Measurements from ENCODE around the gene RHOC. TPM values are rescaled to one million over a fixed set of nuclear protein-coding genes. Genes with fewer than 3 reads are reported as not detected.

The RHOC gene
- total RNA-seq, 4 donors from 2014 or later = 222 to 374 (median 324) TPM

- H3K9me3 ChIP-seq = no peaks in the 10 kb centered on the region
- DNase-seq (ENCODE audit: extremely low spot score) = no peak
- no peak overlapping the region for H3K27ac ChIP-seq (replicated peaks in 1 of 4)
- intact Hi-C loops (cut with DNase I) = loop anchor here (5.0 to 10.0 kb wide), 3 partner anchors 238 to 353 kb away; partner anchors contain the start of genes LRIG2 and SLC16A1
- H3K36me3 ChIP-seq = no peaks in the 10 kb centered on the region
- peak overlapping the region; percentile 33 to 53 (median 37) for H3K4me3 ChIP-seq
- H3K27me3 ChIP-seq = peaks cover 0 to 32% (median 0%) of the 10 kb centered on the region in 4 donors
- TF ChIP-seq, protein P1, sequence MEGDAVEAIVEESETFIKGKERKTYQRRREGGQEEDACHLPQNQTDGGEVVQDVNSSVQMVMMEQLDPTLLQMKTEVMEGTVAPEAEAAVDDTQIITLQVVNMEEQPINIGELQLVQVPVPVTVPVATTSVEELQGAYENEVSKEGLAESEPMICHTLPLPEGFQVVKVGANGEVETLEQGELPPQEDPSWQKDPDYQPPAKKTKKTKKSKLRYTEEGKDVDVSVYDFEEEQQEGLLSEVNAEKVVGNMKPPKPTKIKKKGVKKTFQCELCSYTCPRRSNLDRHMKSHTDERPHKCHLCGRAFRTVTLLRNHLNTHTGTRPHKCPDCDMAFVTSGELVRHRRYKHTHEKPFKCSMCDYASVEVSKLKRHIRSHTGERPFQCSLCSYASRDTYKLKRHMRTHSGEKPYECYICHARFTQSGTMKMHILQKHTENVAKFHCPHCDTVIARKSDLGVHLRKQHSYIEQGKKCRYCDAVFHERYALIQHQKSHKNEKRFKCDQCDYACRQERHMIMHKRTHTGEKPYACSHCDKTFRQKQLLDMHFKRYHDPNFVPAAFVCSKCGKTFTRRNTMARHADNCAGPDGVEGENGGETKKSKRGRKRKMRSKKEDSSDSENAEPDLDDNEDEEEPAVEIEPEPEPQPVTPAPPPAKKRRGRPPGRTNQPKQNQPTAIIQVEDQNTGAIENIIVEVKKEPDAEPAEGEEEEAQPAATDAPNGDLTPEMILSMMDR (IDR thresholded peaks at IDR 0.05) = peak; percentile 78 to 91 (median 87)
- TF ChIP-seq EP300 (IDR thresholded peaks at IDR 0.05) (no peak), POLR2AphosphoS5 (IDR thresholded peaks at IDR 0.05) (peak in 1 of 2 donors; percentile 40)
- 16% methylated on average over 23 of the region's 44 CpGs for WGBS
- H3K4me1 ChIP-seq = peaks cover 16 to 49% (median 39%) of the 10 kb centered on the region in 4 donors
These were observed 11.9 kb upstream of the RHOC start for GRCh38 chr1:112718691-112719418.

DNA sequence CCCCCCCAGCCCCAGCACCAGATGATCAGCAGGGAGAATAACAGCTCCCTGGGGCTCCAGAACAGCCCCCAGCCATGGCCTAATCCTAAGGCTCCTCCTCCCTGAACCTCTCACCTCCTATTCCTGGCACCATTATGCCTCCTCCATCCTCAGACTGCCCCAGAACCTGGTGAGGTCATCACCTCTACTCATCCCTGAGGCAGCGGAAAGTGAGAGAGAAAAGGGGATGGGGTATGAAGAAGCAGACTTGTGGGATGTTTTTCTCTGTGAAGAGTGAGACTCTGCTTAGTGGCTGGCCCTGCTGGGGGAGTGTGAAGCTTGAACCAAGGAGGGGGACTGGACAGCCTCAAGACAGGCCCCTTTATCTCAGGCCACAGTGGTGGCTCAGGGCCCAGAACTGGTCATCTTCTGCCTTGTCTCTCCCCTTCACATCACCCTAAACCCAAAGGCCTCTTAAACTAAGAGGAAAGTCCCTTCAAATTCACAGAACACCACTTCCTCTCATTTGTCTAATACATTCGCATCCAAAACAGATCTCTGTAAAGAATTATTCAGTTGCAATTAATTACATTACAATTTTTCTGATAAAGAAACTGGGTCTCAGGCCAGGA is 10.4 kb upstream of the RHOC start:
- Histone ChIP-seq H3K36me3 (no peaks in the 10 kb centered on the region), H3K9me3 (no peaks in the 10 kb centered on the region), H3K4me1 (peaks cover 18 to 48% (median 36%) of the 10 kb centered on the region in 4 donors), H3K27me3 (peaks cover 0 to 21% (median 0%) of the 10 kb centered on the region in 4 donors), H3K4me3 (no peak overlapping the region), H3K27ac (replicated peaks in 1 of 4) (no peak overlapping the region)
- no peak for DNase-seq (ENCODE audit: extremely low spot score)
- intact Hi-C loops (cut with DNase I) = loop anchor here (2.0 to 10.0 kb wide), 4 partner anchors 87 to 355 kb away; partner anchors contain the start of genes LRIG2 and SLC16A1
- TF ChIP-seq EP300 (IDR thresholded peaks at IDR 0.05) (no peak), POLR2AphosphoS5 (IDR thresholded peaks at IDR 0.05) (no peak), POLR2A (IDR thresholded peaks at IDR 0.05; ENCODE audit: low read depth) (no peak)
- TF ChIP-seq, protein P1 (IDR thresholded peaks at IDR 0.05) = no peak
- 85% methylated on average over 2 of the region's 2 CpGs for WGBS

GRCh38 chr1:112716133-112716720 is 9.3 kb upstream of the RHOC start:
- Histone ChIP-seq H3K27me3 (peaks cover 0 to 15% (median 0%) of the 10 kb centered on the region in 4 donors), H3K27ac (replicated peaks in 1 of 4) (peak overlapping the region; percentile 65 to 81 (median 75)), H3K4me3 (peak overlapping the region; percentile 68 to 81 (median 71)), H3K36me3 (no peaks in the 10 kb centered on the region), H3K9me3 (no peaks in the 10 kb centered on the region), H3K4me1 (peaks cover 18 to 44% (median 33%) of the 10 kb centered on the region in 4 donors)
- 17% methylated on average over 13 of the region's 13 CpGs for WGBS
- TF ChIP-seq POLR2A (IDR thresholded peaks at IDR 0.05; ENCODE audit: low read depth) (no peak), EP300 (IDR thresholded peaks at IDR 0.05) (no peak), POLR2AphosphoS5 (IDR thresholded peaks at IDR 0.05) (peak in 1 of 2 donors; percentile 68)
- TF ChIP-seq, protein P1 (IDR thresholded peaks at IDR 0.05) = peak; percentile 89 to 94 (median 93)
- intact Hi-C loops (cut with DNase I) = loop anchor here (2.0 to 10.0 kb wide), 4 partner anchors 89 to 356 kb away; partner anchors contain the start of genes LRIG2 and SLC16A1
- peak; percentile 96 for DNase-seq (ENCODE audit: extremely low spot score)

GRCh38 chr1:112715264-112716053 is 8.5 kb upstream of the RHOC start, which contains the start of gene PPM1J:
Gene PPM1J, minus strand, starts transcription at chr1:112715332. Its CDS starts 31 bp downstream, at chr1:112715301.
- WGBS = 2% methylated on average over 17 of the region's 51 CpGs
- H3K27ac ChIP-seq (replicated peaks in 1 of 4) = peak within 1 kb of the TSS; percentile 65 to 81 (median 75)

More at GRCh38 chr1:112715264-112716053, 8.5 kb upstream of the RHOC start, which contains the start of gene PPM1J:
- TF ChIP-seq POLR2AphosphoS5 (IDR thresholded peaks at IDR 0.05) (peak; percentile 64 to 78), EP300 (IDR thresholded peaks at IDR 0.05) (no peak), POLR2A (IDR thresholded peaks at IDR 0.05; ENCODE audit: low read depth) (no peak)
- TF ChIP-seq, protein P1 (IDR thresholded peaks at IDR 0.05) = peak in 1 of 3 experiments; percentile 6
- Histone ChIP-seq H3K36me3 (no peaks in the 10 kb centered on the region), H3K9me3 (no peaks in the 10 kb centered on the region), H3K4me1 (peaks cover 18 to 44% (median 33%) of the 10 kb centered on the region in 4 donors), H3K27me3 (peaks cover 0 to 15% (median 0%) of the 10 kb centered on the region in 4 donors), H3K4me3 (peak within 1 kb of the TSS; percentile 68 to 81 (median 71))
- DNase-seq (ENCODE audit: extremely low spot score) = peak; percentile 99
- intact Hi-C loops (cut with DNase I) = loop anchor here (2.0 to 10.0 kb wide), 4 partner anchors 89 to 357 kb away; partner anchors contain the start of genes LRIG2 and SLC16A1
